Measurements from ENCODE around the gene NAPG.

DNA sequence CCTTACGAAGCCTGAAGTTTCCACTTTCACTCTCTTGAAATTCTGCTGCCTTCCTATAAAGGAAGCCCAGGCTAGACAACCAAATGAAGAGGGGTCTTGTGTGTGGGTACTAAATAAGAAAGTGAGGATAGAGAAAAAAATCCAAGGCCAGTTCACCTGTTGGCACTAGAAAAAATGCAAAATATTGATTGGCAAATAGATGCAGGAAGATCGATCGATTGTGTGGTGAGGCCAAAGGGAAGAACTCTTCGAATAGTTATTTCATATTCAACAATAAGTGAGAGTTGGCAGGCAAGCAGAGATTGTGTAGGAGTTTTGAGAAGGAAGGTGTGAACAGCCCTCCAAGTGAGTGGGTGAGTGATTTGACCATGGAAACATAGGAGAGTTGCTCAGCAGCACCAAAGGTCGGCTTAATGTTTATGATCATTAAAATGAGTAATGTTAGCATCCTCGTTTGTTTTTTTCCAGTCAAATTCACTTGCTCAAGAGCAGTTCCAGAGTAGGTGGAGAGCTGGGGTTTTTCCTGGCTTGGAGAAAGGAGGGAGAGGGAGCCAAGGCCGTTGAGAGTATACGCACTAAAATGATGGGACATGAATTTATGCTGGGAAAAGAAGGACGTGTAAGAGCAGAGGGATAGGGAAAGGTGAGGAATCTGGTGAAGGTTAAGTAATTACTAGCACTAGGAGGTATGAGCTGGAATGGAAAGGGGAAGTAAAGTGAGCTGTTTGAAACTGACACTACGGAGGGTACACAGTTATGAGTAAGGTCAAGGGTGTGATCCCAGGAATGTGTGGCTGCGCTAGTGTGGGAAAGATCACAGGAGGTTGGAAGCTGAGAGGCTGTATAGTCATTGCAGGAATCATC, 1.1 kb upstream of the NAPG start:
- TF ChIP-seq, protein P1, sequence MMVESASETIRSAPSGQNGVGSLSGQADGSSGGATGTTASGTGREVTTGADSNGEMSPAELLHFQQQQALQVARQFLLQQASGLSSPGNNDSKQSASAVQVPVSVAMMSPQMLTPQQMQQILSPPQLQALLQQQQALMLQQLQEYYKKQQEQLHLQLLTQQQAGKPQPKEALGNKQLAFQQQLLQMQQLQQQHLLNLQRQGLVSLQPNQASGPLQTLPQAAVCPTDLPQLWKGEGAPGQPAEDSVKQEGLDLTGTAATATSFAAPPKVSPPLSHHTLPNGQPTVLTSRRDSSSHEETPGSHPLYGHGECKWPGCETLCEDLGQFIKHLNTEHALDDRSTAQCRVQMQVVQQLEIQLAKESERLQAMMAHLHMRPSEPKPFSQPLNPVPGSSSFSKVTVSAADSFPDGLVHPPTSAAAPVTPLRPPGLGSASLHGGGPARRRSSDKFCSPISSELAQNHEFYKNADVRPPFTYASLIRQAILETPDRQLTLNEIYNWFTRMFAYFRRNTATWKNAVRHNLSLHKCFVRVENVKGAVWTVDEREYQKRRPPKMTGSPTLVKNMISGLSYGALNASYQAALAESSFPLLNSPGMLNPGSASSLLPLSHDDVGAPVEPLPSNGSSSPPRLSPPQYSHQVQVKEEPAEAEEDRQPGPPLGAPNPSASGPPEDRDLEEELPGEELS (CRISPR knock-in tag; IDR thresholded peaks at IDR 0.05) = no peak
- TF ChIP-seq ELF4 (CRISPR knock-in tag; IDR thresholded peaks at IDR 0.05; ENCODE audit: low read depth) (no peak), SP1 (CRISPR knock-in tag; conservative IDR thresholded peaks at IDR 0.05) (no peak)
